ENCODE results near the gene ZBTB48. TPM values are rescaled to one million over a fixed set of nuclear protein-coding genes. Genes with fewer than 3 reads are reported as not detected.
A peak's percentile ranks its signal among the peaks of the same experiment; 100 is the strongest.
"Not testable (repeated sequence)": the region's sequence is repeated elsewhere in the genome, so short reads cannot be mapped to it uniquely, and the experiment has no call there.

The ZBTB48 gene
- total RNA-seq, 1 donor from 2014 or later, result 18.3 TPM

- peaks cover 13% of the 10 kb centered on the region for H3F3A ChIP-seq (ENCODE audit: low read depth)
- no peaks in the 10 kb centered on the region for H3K36me3 ChIP-seq
- H3K79me2 ChIP-seq (ENCODE audit: low read depth), result peaks cover 43% of the 10 kb centered on the region
- DNase-seq (ENCODE audit: low spot score), result no peak
- no peak overlapping the region for H2AFZ ChIP-seq (replicated peaks)
- Mint-ChIP-seq H3K4me1 (peaks cover 20% of the 10 kb centered on the region), H3K27ac (no peak overlapping the region), H3K27me3 (ENCODE audit: insufficient read depth, low read depth) (peaks cover 7% of the 10 kb centered on the region), H3K4me3 (no peak overlapping the region), H3K9me3 (no peaks in the 10 kb centered on the region), H3K36me3 (peaks cover 6% of the 10 kb centered on the region)
- H3K9me3 ChIP-seq (ENCODE audit: low read depth), result no peaks in the 10 kb centered on the region
- TF ChIP-seq EZH2phosphoT487 (IDR thresholded peaks at IDR 0.05) (no peak), EZH2 (IDR thresholded peaks at IDR 0.05) (no peak), CTCF (IDR thresholded peaks at IDR 0.05) (no peak)
- H3K27ac ChIP-seq, result no peak overlapping the region
- no peak overlapping the region for H3K9ac ChIP-seq
- no peak overlapping the region for H3K4me2 ChIP-seq
- H3K4me1 ChIP-seq, result peaks cover 20% of the 10 kb centered on the region
- no peak overlapping the region for H3K4me3 ChIP-seq
- H3K27me3 ChIP-seq, result peaks cover 19% of the 10 kb centered on the region
- H4K20me1 ChIP-seq (ENCODE audit: low read depth), result peaks cover 40% of the 10 kb centered on the region
These were observed 17.3 kb downstream of the ZBTB48 start for GRCh38 chr1:6596886-6597776.

- Histone ChIP-seq H2AFZ (replicated peaks) (no peak overlapping the region), H4K20me1 (ENCODE audit: low read depth) (peaks cover 40% of the 10 kb centered on the region), H3K36me3 (no peaks in the 10 kb centered on the region), H3K4me2 (no peak overlapping the region), H3K4me1 (peaks cover 20% of the 10 kb centered on the region), H3K9me3 (ENCODE audit: low read depth) (no peaks in the 10 kb centered on the region), H3K4me3 (no peak overlapping the region), H3K27ac (no peak overlapping the region), H3K79me2 (ENCODE audit: low read depth) (peaks cover 43% of the 10 kb centered on the region), H3K27me3 (peaks cover 23% of the 10 kb centered on the region), H3K9ac (no peak overlapping the region), H3F3A (ENCODE audit: low read depth) (peaks cover 19% of the 10 kb centered on the region)
- H3K4me3 Mint-ChIP-seq, result no peak overlapping the region
- DNase-seq (ENCODE audit: low spot score), result no peak
- H3K27me3 Mint-ChIP-seq (ENCODE audit: insufficient read depth, low read depth), result peaks cover 7% of the 10 kb centered on the region
- TF ChIP-seq EZH2 (IDR thresholded peaks at IDR 0.05), result no peak
- no peak for TF ChIP-seq EZH2phosphoT487 (IDR thresholded peaks at IDR 0.05)
- TF ChIP-seq CTCF (IDR thresholded peaks at IDR 0.05), result no peak
- H3K4me1 Mint-ChIP-seq, result peaks cover 20% of the 10 kb centered on the region
- no peak overlapping the region for H3K27ac Mint-ChIP-seq
- peaks cover 6% of the 10 kb centered on the region for H3K36me3 Mint-ChIP-seq
- H3K9me3 Mint-ChIP-seq, result no peaks in the 10 kb centered on the region
These were observed 18.0 kb downstream of the ZBTB48 start for GRCh38 chr1:6597777-6598131.

GRCh38 chr1:6599141-6599975 is 19.6 kb downstream of the ZBTB48 start:
- Histone ChIP-seq H3F3A (ENCODE audit: low read depth) (peaks cover 34% of the 10 kb centered on the region), H3K79me2 (ENCODE audit: low read depth) (peaks cover 43% of the 10 kb centered on the region), H4K20me1 (ENCODE audit: low read depth) (peaks cover 40% of the 10 kb centered on the region), H3K4me1 (peaks cover 30% of the 10 kb centered on the region), H3K4me3 (no peak overlapping the region), H3K27ac (no peak overlapping the region), H3K9me3 (ENCODE audit: low read depth) (no peaks in the 10 kb centered on the region), H3K9ac (no peak overlapping the region), H2AFZ (replicated peaks) (no peak overlapping the region), H3K36me3 (no peaks in the 10 kb centered on the region), H3K4me2 (no peak overlapping the region), H3K27me3 (peaks cover 23% of the 10 kb centered on the region)
- Mint-ChIP-seq H3K4me1 (peaks cover 30% of the 10 kb centered on the region), H3K4me3 (peak overlapping the region; percentile 65), H3K27ac (no peak overlapping the region), H3K27me3 (ENCODE audit: insufficient read depth, low read depth) (peaks cover 7% of the 10 kb centered on the region), H3K36me3 (peaks cover 6% of the 10 kb centered on the region), H3K9me3 (no peaks in the 10 kb centered on the region)
- no peak for DNase-seq (ENCODE audit: low spot score)
- no peak for TF ChIP-seq EZH2phosphoT487 (IDR thresholded peaks at IDR 0.05)
- TF ChIP-seq EZH2 (IDR thresholded peaks at IDR 0.05), result no peak
- no peak for TF ChIP-seq CTCF (IDR thresholded peaks at IDR 0.05)

GRCh38 chr1:6599991-6600390 is 20.2 kb downstream of the ZBTB48 start:
- peaks cover 38% of the 10 kb centered on the region for H4K20me1 ChIP-seq (ENCODE audit: low read depth)
- DNase-seq (ENCODE audit: low spot score); H3K9me3 Mint-ChIP-seq; H3K36me3 Mint-ChIP-seq; H2AFZ ChIP-seq (replicated peaks); H3K9ac ChIP-seq; H3K27me3 Mint-ChIP-seq (ENCODE audit: insufficient read depth, low read depth); H3K36me3 ChIP-seq; H3K27ac Mint-ChIP-seq; H3K9me3 ChIP-seq (ENCODE audit: low read depth); H3K27ac ChIP-seq: not testable (repeated sequence)
- H3K4me2 ChIP-seq, result peak overlapping the region; percentile 99
- peaks cover 33% of the 10 kb centered on the region for H3K4me1 ChIP-seq
- H3K79me2 ChIP-seq (ENCODE audit: low read depth), result peaks cover 43% of the 10 kb centered on the region
- peaks cover 23% of the 10 kb centered on the region for H3K27me3 ChIP-seq
- peaks cover 41% of the 10 kb centered on the region for H3F3A ChIP-seq (ENCODE audit: low read depth)
- Mint-ChIP-seq H3K4me1 (peaks cover 33% of the 10 kb centered on the region), H3K4me3 (peak overlapping the region; percentile 96)
- peak overlapping the region; percentile 65 for H3K4me3 ChIP-seq

Data from neural progenitor cell (in vitro differentiated cells).